Parathyroid adenoma (tissue), 2 donors: ENCODE data around the gene FHOD3.

Experiments used
- H2AFZ ChIP-seq: fragments of 300-600 bp; sonication (generic); one replicate; pipeline ENCODE4 v1.7.0; 2017; ENCODE audit warnings: antibody characterized with exemption, mild to moderate bottlenecking
- H3K27ac ChIP-seq: fragments of 300-600 bp; sonication (generic); one replicate; pipeline ENCODE4 v1.7.0; 2017
- H3K27me3 ChIP-seq: fragments of 300-600 bp; sonication (generic); one replicate; pipeline ENCODE4 v1.7.0; 2017; ENCODE audit warnings: low read length; ENCODE audit not compliant: control insufficient read depth, insufficient read depth
- H3K36me3 ChIP-seq: fragments of 300-600 bp; sonication (generic); one replicate; pipeline ENCODE4 v1.7.0; 2017; ENCODE audit warnings: low read length; ENCODE audit not compliant: control insufficient read depth, insufficient read depth
- H3K4me1 ChIP-seq: fragments of 300-600 bp; sonication (generic); one replicate; pipeline ENCODE4 v1.7.0; 2017; ENCODE audit warnings: control low read depth
- H3K4me2 ChIP-seq: fragments of 300-600 bp; sonication (generic); one replicate; pipeline ENCODE4 v1.7.0; 2017; ENCODE audit warnings: low read length
- H3K4me3 ChIP-seq: fragments of 300-600 bp; sonication (generic); one replicate; pipeline ENCODE4 v1.7.0; 2017; ENCODE audit warnings: low read depth, low read length
- H3K79me2 ChIP-seq: fragments of 300-600 bp; sonication (generic); one replicate; pipeline ENCODE4 v1.7.0; 2017; ENCODE audit warnings: control low read depth
- H3K9ac ChIP-seq: fragments of 300-600 bp; sonication (generic); one replicate; pipeline ENCODE4 v1.7.0; 2017; ENCODE audit warnings: mild to moderate bottlenecking
- H3K9me3 ChIP-seq: fragments of 300-600 bp; sonication (generic); one replicate; pipeline ENCODE4 v1.7.0; 2017; ENCODE audit warnings: low read length; ENCODE audit not compliant: control insufficient read depth
- CTCF ChIP-seq: fragments of 300-600 bp; sonication (generic); IDR thresholded peaks from one replicate; pipeline ENCODE4 v1.7.0; 2017; ENCODE audit warnings: antibody characterized with exemption, mild to moderate bottlenecking
- donor health status: primary hyperparathyroidism.

FHOD3 gene

GRCh38 chr18:36775396-36775795, 477.9 kb downstream of the FHOD3 start:
- no peak overlapping the region for H2AFZ ChIP-seq
- no peak overlapping the region for H3K4me3 ChIP-seq
- H3K27ac ChIP-seq, result no peak overlapping the region
- no peaks in the 10 kb centered on the region for H3K4me1 ChIP-seq
- no peaks in the 10 kb centered on the region for H3K9me3 ChIP-seq
- no peaks in the 10 kb centered on the region for H3K79me2 ChIP-seq
- H3K9ac ChIP-seq, result no peak overlapping the region
- no peak overlapping the region for H3K4me2 ChIP-seq
- H3K27me3 ChIP-seq, result no peaks in the 10 kb centered on the region
- no peaks in the 10 kb centered on the region for H3K36me3 ChIP-seq
- no peak for TF ChIP-seq CTCF

GRCh38 chr18:36776650-36777049, 479.1 kb downstream of the FHOD3 start:
- H3K79me2 ChIP-seq, result no peaks in the 10 kb centered on the region
- no peak overlapping the region for H3K27ac ChIP-seq
- H3K9me3 ChIP-seq, result no peaks in the 10 kb centered on the region

GRCh38 chr18:36777566-36777965, 480.1 kb downstream of the FHOD3 start:
- no peak overlapping the region for H2AFZ ChIP-seq
- no peaks in the 10 kb centered on the region for H3K79me2 ChIP-seq
- no peak overlapping the region for H3K4me3 ChIP-seq
- H3K9me3 ChIP-seq, result no peaks in the 10 kb centered on the region
- H3K27me3 ChIP-seq, result no peaks in the 10 kb centered on the region
- H3K27ac ChIP-seq, result no peak overlapping the region
- no peaks in the 10 kb centered on the region for H3K36me3 ChIP-seq
- H3K9ac ChIP-seq, result no peak overlapping the region
- TF ChIP-seq CTCF, result no peak
- no peak overlapping the region for H3K4me2 ChIP-seq
- no peaks in the 10 kb centered on the region for H3K4me1 ChIP-seq

More at GRCh38 chr18:36776650-36777049, 479.1 kb downstream of the FHOD3 start:
- no peaks in the 10 kb centered on the region for H3K36me3 ChIP-seq
- H3K9ac ChIP-seq, result no peak overlapping the region
- H3K4me1 ChIP-seq, result no peaks in the 10 kb centered on the region
- no peaks in the 10 kb centered on the region for H3K27me3 ChIP-seq
- H2AFZ ChIP-seq, result no peak overlapping the region
- no peak for TF ChIP-seq CTCF
- no peak overlapping the region for H3K4me3 ChIP-seq
- no peak overlapping the region for H3K4me2 ChIP-seq

- no peak overlapping the region for H3K9ac ChIP-seq
- no peaks in the 10 kb centered on the region for H3K9me3 ChIP-seq
- no peak overlapping the region for H3K4me2 ChIP-seq
- H2AFZ ChIP-seq, result no peak overlapping the region
- H3K4me1 ChIP-seq, result no peaks in the 10 kb centered on the region
- H3K79me2 ChIP-seq, result no peaks in the 10 kb centered on the region
- no peak for TF ChIP-seq CTCF
- no peaks in the 10 kb centered on the region for H3K27me3 ChIP-seq
- no peaks in the 10 kb centered on the region for H3K36me3 ChIP-seq
- H3K27ac ChIP-seq, result no peak overlapping the region
- H3K4me3 ChIP-seq, result no peak overlapping the region
Observed at GRCh38 chr18:36780748-36781147, 483.2 kb downstream of the FHOD3 start.

GRCh38 chr18:36782710-36783109, 485.2 kb downstream of the FHOD3 start:
- TF ChIP-seq CTCF, result no peak
- H2AFZ ChIP-seq, result no peak overlapping the region
- no peaks in the 10 kb centered on the region for H3K27me3 ChIP-seq
- no peak overlapping the region for H3K9ac ChIP-seq
- no peaks in the 10 kb centered on the region for H3K9me3 ChIP-seq
- no peak overlapping the region for H3K27ac ChIP-seq
- H3K4me1 ChIP-seq, result no peaks in the 10 kb centered on the region
- no peaks in the 10 kb centered on the region for H3K79me2 ChIP-seq
- no peak overlapping the region for H3K4me2 ChIP-seq
- H3K36me3 ChIP-seq, result no peaks in the 10 kb centered on the region
- H3K4me3 ChIP-seq, result no peak overlapping the region
